GM12878 (cell line): Measurements from ENCODE around the gene NRXN3. TPM values are rescaled to one million over a fixed set of nuclear protein-coding genes. Genes with fewer than 3 reads are reported as not detected.

ENCODE experiments used
- ATAC-seq: fragments of 200-7000 bp; cut with Tn5 transposase; 3 replicates; pipeline ENCODE4 v1.9.1; 2020; ENCODE audit warnings: mild to moderate bottlenecking, moderate library complexity
- BruUV-seq: library from RNA; stranded (reverse); fragments of 400-500 nt; replicated peaks from 2 replicates; lab custom pipeline; 2021; lab: Mats Ljungman, UMichigan
- CTCF ChIA-PET: fragments of 300-600 bp; sonication (Branson Sonifier 250); formaldehyde crosslinking; extraction: SDS; loops from one replicate; lab custom pipeline; 2021; ENCODE audit warnings: inconsistent platforms; lab: Yijun Ruan, JAX
- POLR2A ChIA-PET: fragments of 350-600 bp; formaldehyde crosslinking; extraction: SDS; loops from one replicate; lab custom pipeline; 2021; ENCODE audit warnings: inconsistent platforms; lab: Charles Lee
- RAD21 ChIA-PET: fragments of 300-600 bp; sonication (Branson Sonifier 250); formaldehyde crosslinking; loops from one replicate; lab custom pipeline; 2023; ENCODE audit warnings: antibody characterized with exemption; ENCODE audit not compliant: unreplicated experiment; lab: Charles Lee
- SMC1A ChIA-PET: fragments of 300-600 bp; sonication (Branson Sonifier 250); formaldehyde crosslinking; loops from one replicate; lab custom pipeline; 2023; ENCODE audit not compliant: unreplicated experiment, uncharacterized antibody; lab: Charles Lee
- DNase-seq: peaks from one replicate; pipeline ENCODE4 v3.0.0-alpha.2; 2011; ENCODE audit warnings: low read depth, low spot score
- FAIRE-seq: peaks from 3 replicates; lab custom pipeline; 2011; peaks lifted over from hg19 to GRCh38; lab: Jason Lieb, UNC
- H2AFZ ChIP-seq: 2 replicates; pipeline ENCODE4 v1.6.0; 2011; ENCODE audit warnings: low read depth, low read length, control low read depth; ENCODE audit not compliant: control insufficient read depth
- H3K27ac ChIP-seq: 2 replicates; pipeline ENCODE4 v1.5.1; 2011; ENCODE audit warnings: control low read depth; ENCODE audit not compliant: control insufficient read depth, insufficient read depth
- H3K27me3 ChIP-seq, 2 experiments: replicated peaks in 1 of 2; 2 replicates each; pipeline versions ENCODE4 v1.6.0 to v1.6.1; 2011; ENCODE audit warnings: low read length in 1 of 2; ENCODE audit not compliant: control insufficient read depth in 2 of 2, insufficient read depth in 2 of 2
- H3K36me3 ChIP-seq, 2 experiments: 2 replicates each; pipeline ENCODE4 v1.5.1; 2011; ENCODE audit warnings: low read length in 1 of 2; ENCODE audit not compliant: control insufficient read depth in 2 of 2, insufficient read depth in 2 of 2
- H3K4me1 ChIP-seq: 2 replicates; pipeline ENCODE4 v1.6.1; 2011; ENCODE audit warnings: mild to moderate bottlenecking, low read length, moderate library complexity, mixed read lengths; ENCODE audit not compliant: control insufficient read depth, insufficient read depth
- H3K4me2 ChIP-seq: 2 replicates; pipeline ENCODE4 v1.6.0; 2011; ENCODE audit warnings: control low read depth; ENCODE audit not compliant: control insufficient read depth, insufficient read depth
- H3K4me3 ChIP-seq: fragments of 200-600 bp; sonication (generic); 2 replicates; pipeline ENCODE4 v1.5.1; 2016
- H3K79me2 ChIP-seq: 2 replicates; pipeline ENCODE4 v1.6.0; 2011; ENCODE audit warnings: low read length; ENCODE audit not compliant: control insufficient read depth, insufficient read depth
- H3K9ac ChIP-seq: 2 replicates; pipeline ENCODE4 v1.8.0; 2011; ENCODE audit warnings: low read length, control low read depth, mixed read lengths; ENCODE audit not compliant: control insufficient read depth, insufficient read depth
- H3K9me3 ChIP-seq: replicated peaks from 3 replicates; pipeline ENCODE4 v1.5.1; 2011; ENCODE audit warnings: mild to moderate bottlenecking, low read length; ENCODE audit not compliant: control insufficient read depth, insufficient read depth
- H4K20me1 ChIP-seq: 2 replicates; pipeline ENCODE4 v1.6.0; 2011; ENCODE audit not compliant: control insufficient read depth, insufficient read depth
- CBFB ChIP-seq: IDR thresholded peaks from 2 replicates; pipeline ENCODE4 v1.6.1; 2016; ENCODE audit warnings: antibody characterized with exemption, low read depth
- CBX3 ChIP-seq: fragments of 200-600 bp; sonication (generic); IDR thresholded peaks from 2 replicates; pipeline ENCODE4 v1.6.1; 2016; ENCODE audit warnings: low read depth, borderline replicate concordance
- CBX5 ChIP-seq: sonication (generic); IDR thresholded peaks from 2 replicates; pipeline ENCODE4 v1.6.1; 2016; ENCODE audit warnings: low read depth, moderate library complexity, mild to moderate bottlenecking, inconsistent platforms
- CEBPB ChIP-seq, 2 experiments: fragments of 150-350 bp in 1 of 2; IDR thresholded peaks; 2 replicates each; pipeline ENCODE4 v1.6.1; 2012 to 2014; ENCODE audit warnings: low read depth in 2 of 2, low read length in 2 of 2, borderline replicate concordance in 1 of 2, inconsistent platforms in 1 of 2
- EP300 ChIP-seq, 2 experiments: fragments of 150-350 bp in 1 of 2; IDR thresholded peaks; 2 replicates each; pipeline ENCODE4 v1.6.1; 2011 to 2012; ENCODE audit warnings: low read depth in 2 of 2, low read length in 2 of 2, borderline replicate concordance in 1 of 2, improper control_type of control experiment in 1 of 2, inconsistent platforms in 1 of 2; ENCODE audit not compliant: control insufficient read depth in 1 of 2
- HCFC1 ChIP-seq: fragments of 150-350 bp; IDR thresholded peaks from 2 replicates; pipeline ENCODE4 v1.6.1; 2014; ENCODE audit warnings: low read length
- IKZF2 ChIP-seq, 2 experiments: fragments of 450-650 bp; IDR thresholded peaks; 2 replicates each; pipeline ENCODE4 v1.6.1; 2017; ENCODE audit warnings: mild to moderate bottlenecking in 2 of 2, moderate library complexity in 2 of 2
- JUND ChIP-seq: IDR thresholded peaks from 2 replicates; pipeline ENCODE4 v1.6.1; 2012; ENCODE audit warnings: low read depth, mild to moderate bottlenecking, low read length, improper control_type of control experiment, moderate library complexity
- KAT2A ChIP-seq: conservative IDR thresholded peaks from 2 replicates; pipeline ENCODE4 v1.6.1; 2011; ENCODE audit warnings: low read depth, low read length; ENCODE audit not compliant: control insufficient read depth
- MAX ChIP-seq: IDR thresholded peaks from 2 replicates; pipeline ENCODE4 v1.6.1; 2012; ENCODE audit warnings: low read depth, low read length, improper control_type of control experiment
- NR2C2 ChIP-seq: IDR thresholded peaks from 2 replicates; pipeline ENCODE4 v1.6.1; 2011; ENCODE audit warnings: borderline replicate concordance, low read depth; ENCODE audit not compliant: control insufficient read depth, insufficient read length
- PRDM15 ChIP-seq: fragments of 450-650 bp; formaldehyde crosslinking; IDR thresholded peaks from 2 replicates; pipeline ENCODE4 v1.4.0; 2020; ENCODE audit warnings: mild to moderate bottlenecking, moderate library complexity
- RB1 ChIP-seq: fragments of 450-650 bp; formaldehyde crosslinking; IDR thresholded peaks from 2 replicates; pipeline ENCODE4 v1.6.1; 2017; ENCODE audit warnings: mild to moderate bottlenecking, borderline replicate concordance
- SREBF1 ChIP-seq: IDR thresholded peaks from 2 replicates; pipeline ENCODE4 v1.6.1; 2012; ENCODE audit warnings: mild to moderate bottlenecking, low read length
- USF2 ChIP-seq: IDR thresholded peaks from 2 replicates; pipeline ENCODE4 v1.6.1; 2011; ENCODE audit warnings: low read depth, low read length, improper control_type of control experiment, borderline replicate concordance
- ZNF217 ChIP-seq: fragments of 450-650 bp; IDR thresholded peaks from 2 replicates; pipeline ENCODE4 v1.6.1; 2017; ENCODE audit warnings: antibody characterized with exemption, mild to moderate bottlenecking
- ZZZ3 ChIP-seq: IDR thresholded peaks from 2 replicates; pipeline ENCODE4 v1.6.1; 2011; ENCODE audit warnings: low read depth; ENCODE audit not compliant: control insufficient read depth, insufficient read length
- in situ Hi-C: fragments of 300-500 bp; cut with MboI; formaldehyde crosslinking; loops from 9 replicates; pipeline ENCODE4 v1.14.3; 2018; ENCODE audit warnings: mixed read lengths
- intact Hi-C: fragments of 100-400 bp; cut with micrococcal nuclease; formaldehyde crosslinking; loops from one replicate; pipeline ENCODE4 v1.14.2; 2022; ENCODE audit not compliant: unreplicated experiment
- polyA plus RNA-seq, 11 experiments: library from polyadenylated mRNA; depleted of rRNA in 4 of 11; unstranded in 6 of 11; stranded (reverse) in 5 of 11; fragments of >200 nt; fragmentation: Nextera tagmentation in 4 of 11; fragmentation: Illumina TruSeq in 1 of 11; extraction: Ambion mirVana in 4 of 11; extraction: Trizol in 1 of 11; gene quantifications; 1 replicate in 1 of 11; 2 replicates in 10 of 11; pipeline versions ENCODE4 v1.2.1 to v1.2.3, GENCODE V29; 2011 to 2016; ENCODE audit warnings: inconsistent platforms in 2 of 11, missing spikeins in 2 of 11, low read depth in 1 of 11
- total RNA-seq, 4 experiments: library from RNA; depleted of rRNA in 3 of 4; stranded (reverse); fragments of >200 nt in 3 of 4; fragmentation: Illumina TruSeq in 1 of 4; extraction: Trizol in 1 of 4; gene quantifications; 2 replicates each; pipeline versions ENCODE4 v1.2.1 to v1.2.3, GENCODE V29; 2013 to 2021

Gene NRXN3
- total and polyA plus RNA-seq, 10 of the 15 experiments (the other 5 are each of a cell fraction or from before 2014, with no cell fraction given) = 0.52 to 3.3 (median 1.4) TPM

GRCh38 chr14:79304279-79304678, 1134.1 kb downstream of the NRXN3 start:
- no peaks in the 10 kb centered on the region; the same call in 2 of the 3 replicates for H3K9me3 ChIP-seq
- intact Hi-C loops (no loop called here), in situ Hi-C loops (no loop called here)
- DNase-seq (no peak), FAIRE-seq (no peak), ATAC-seq (no peak)
- no peaks in the 10 kb centered on the region for H4K20me1 ChIP-seq
- ChIA-PET POLR2A (no interaction called here), CTCF (no interaction called here), SMC1A (no interaction called here), RAD21 (no interaction called here)
- H2AFZ ChIP-seq = no peak overlapping the region
- H3K4me2 ChIP-seq = no peak overlapping the region
- H3K4me1 ChIP-seq = no peaks in the 10 kb centered on the region
- no peak overlapping the region for H3K9ac ChIP-seq
- no peak overlapping the region for H3K4me3 ChIP-seq
- BruUV-seq = no TSS peak
- no peaks in the 10 kb centered on the region for H3K79me2 ChIP-seq
- H3K36me3 ChIP-seq = no peaks in the 10 kb centered on the region
- H3K27ac ChIP-seq = no peak overlapping the region
- H3K27me3 ChIP-seq = no peaks in the 10 kb centered on the region
- no peak for TF ChIP-seq CBX3
- TF ChIP-seq MAX = no peak
- no peak for TF ChIP-seq EP300 (IDR thresholded peaks at IDR 0.05; ENCODE audit: borderline replicate concordance in 1 of 2, control insufficient read depth in 1 of 2, low read depth in 2 of 2, low read length in 2 of 2)
- no peak for TF ChIP-seq NR2C2
- TF ChIP-seq KAT2A = no peak
- TF ChIP-seq JUND = no peak
- no peak for TF ChIP-seq RB1
- no peak for TF ChIP-seq ZZZ3
- TF ChIP-seq IKZF2 (IDR thresholded peaks at IDR 0.05) = no peak
- TF ChIP-seq HCFC1 = no peak
- TF ChIP-seq SREBF1 = no peak
- TF ChIP-seq PRDM15 (CRISPR knock-in tag) = no peak
- TF ChIP-seq USF2 = no peak
- no peak for TF ChIP-seq CEBPB (IDR thresholded peaks at IDR 0.05; ENCODE audit: borderline replicate concordance in 1 of 2, low read depth in 2 of 2, low read length in 2 of 2)
- TF ChIP-seq CBX5 = no peak
- no peak for TF ChIP-seq CBFB
- TF ChIP-seq ZNF217 = no peak
